CMK (cell line): Measurements from ENCODE around the gene MCMBP.
"Not testable (repeated sequence)": the region's sequence is repeated elsewhere in the genome, so short reads cannot be mapped to it uniquely, and the experiment has no call there.

Experiments
- DNase-seq: peaks from one replicate; pipeline ENCODE4 v3.0.0-alpha.2; 2010; ENCODE audit warnings: low read depth

MCMBP gene, protein sequence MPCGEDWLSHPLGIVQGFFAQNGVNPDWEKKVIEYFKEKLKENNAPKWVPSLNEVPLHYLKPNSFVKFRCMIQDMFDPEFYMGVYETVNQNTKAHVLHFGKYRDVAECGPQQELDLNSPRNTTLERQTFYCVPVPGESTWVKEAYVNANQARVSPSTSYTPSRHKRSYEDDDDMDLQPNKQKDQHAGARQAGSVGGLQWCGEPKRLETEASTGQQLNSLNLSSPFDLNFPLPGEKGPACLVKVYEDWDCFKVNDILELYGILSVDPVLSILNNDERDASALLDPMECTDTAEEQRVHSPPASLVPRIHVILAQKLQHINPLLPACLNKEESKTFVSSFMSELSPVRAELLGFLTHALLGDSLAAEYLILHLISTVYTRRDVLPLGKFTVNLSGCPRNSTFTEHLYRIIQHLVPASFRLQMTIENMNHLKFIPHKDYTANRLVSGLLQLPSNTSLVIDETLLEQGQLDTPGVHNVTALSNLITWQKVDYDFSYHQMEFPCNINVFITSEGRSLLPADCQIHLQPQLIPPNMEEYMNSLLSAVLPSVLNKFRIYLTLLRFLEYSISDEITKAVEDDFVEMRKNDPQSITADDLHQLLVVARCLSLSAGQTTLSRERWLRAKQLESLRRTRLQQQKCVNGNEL

DNA sequence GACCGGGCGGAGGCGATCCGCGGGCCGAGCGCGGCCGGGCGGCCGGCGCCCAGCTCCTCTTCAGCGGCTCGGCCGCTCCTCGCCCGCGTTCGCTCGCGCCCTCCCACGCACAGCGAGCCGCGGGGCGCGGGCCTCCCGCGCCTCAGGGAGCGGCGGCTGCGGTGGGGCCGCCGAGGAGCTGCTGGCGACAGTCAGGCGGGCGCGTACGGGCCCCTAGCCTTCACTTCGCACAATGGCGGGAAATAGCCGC is at the start of gene MCMBP:
TSS of gene MCMBP (minus strand) at position 234 of the 250 bp plus-strand sequence. CDS start 259 bp downstream, outside the sequence.
- DNase-seq: no peak

DNA sequence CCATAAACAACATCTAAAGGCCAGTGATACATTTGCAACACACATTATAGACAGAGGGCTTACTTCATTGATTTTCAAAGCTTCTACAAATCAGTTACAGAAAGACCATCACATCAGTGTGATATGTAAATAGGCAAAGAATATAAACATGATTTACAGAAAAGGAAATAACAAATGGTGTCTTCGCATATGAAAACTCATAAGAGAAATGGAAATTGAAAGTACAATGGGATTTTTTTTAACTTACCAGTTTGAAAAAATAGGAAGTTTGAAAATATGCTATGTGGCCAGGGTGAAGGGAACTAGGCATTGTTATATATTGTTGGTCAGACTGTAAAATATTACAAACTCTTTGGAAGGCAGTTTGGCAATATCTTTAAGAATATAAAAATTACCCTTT is 47.2 kb upstream of the MCMBP start:
- no peak for DNase-seq

DNA sequence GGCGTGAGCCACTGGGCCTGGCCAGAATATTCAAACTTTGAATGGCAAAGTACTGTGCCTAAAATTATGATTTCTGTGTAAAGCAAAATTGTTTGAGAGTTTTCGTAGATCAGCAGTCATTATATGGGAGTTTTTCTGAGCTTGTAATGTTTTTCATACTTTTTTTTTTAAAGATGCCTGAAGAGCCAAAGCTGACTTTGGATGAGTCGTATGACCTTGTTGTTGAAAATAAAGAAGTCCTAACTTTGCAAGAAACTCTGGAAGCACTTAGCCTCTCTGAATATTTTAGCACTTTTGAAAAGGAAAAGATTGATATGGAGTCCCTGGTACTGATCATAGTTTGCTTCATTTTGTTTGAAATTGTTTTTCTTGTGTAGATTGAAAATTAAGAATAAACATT is 46.6 kb upstream of the MCMBP start:
- DNase-seq: no peak

DNA sequence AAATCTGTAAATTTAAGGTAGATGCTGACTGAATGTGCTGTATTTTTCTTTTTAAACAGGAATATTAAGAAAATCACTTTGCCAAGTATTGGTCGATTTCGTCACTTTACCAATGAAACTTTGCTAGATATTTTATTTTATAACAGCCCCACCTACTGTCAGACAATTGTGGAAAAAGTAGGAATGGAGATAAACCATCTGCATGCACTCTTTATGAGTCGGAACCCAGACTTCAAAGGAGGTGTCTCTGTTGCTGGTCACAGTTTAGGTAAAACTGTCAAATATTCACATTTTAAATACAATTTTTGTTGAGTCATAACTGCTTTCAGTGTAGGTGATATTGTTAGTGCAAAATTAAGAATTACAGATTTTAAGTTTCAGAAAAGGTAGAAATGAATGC is 45.1 kb upstream of the MCMBP start:
- DNase-seq: no peak

DNA sequence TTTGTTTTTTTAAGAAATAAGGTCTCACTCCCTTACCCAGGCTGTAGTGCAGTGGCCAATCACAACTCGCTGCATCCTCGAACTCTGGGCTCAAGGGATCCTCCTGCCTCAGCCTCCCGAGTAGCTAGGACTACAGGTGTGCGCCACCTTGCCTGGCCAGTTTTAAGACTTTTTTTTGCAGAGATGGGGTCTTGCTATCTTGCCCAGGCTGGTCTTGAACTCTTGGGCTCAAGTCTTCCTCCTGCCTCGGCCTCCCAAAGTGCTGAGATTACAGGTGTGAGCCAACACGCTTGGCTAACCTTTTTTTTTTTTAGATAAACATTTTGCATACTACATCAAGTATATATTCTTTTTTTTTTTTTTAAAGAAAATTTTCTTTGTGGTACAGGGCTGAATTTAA is 38.0 kb upstream of the MCMBP start:
- no peak for DNase-seq

DNA sequence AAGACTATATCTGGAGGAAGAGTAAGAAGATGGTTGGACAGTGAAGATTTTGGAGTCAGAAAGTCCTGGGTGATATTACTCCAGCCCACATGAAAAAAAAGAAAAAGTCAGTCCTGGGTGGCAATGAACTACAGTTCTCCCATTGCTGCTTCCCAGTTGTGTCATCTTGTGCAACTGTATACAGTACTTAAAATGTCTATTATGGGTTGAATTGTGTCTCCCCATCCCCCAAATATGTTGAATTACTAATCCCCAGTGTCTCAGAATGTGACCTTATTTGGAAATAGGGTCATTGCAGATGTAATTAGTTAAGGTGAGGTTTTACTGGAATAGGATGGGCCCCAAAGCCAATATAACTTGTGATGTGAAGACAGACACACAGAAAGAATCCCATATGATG is 35.5 kb upstream of the MCMBP start:
- no peak for DNase-seq

DNA sequence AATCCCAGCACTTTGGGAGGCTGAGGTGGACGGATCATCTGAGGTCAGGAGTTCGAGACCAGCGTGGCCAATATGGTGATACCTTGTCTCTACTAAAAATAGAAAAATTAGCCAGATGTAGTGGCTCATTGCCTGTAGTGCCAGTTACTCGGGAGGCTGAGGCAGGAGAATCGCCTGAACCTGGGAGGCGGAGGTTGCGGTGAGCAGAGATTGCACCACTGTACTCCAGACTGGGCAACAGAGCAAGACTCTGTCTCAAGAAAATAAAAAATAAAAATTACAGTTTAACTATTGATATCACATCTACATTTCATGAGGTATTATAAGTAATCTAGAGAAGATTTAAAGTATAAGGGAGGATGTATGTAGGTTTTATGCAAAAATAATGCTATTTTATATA is 35.1 kb upstream of the MCMBP start:
- not testable (repeated sequence) for DNase-seq

DNA sequence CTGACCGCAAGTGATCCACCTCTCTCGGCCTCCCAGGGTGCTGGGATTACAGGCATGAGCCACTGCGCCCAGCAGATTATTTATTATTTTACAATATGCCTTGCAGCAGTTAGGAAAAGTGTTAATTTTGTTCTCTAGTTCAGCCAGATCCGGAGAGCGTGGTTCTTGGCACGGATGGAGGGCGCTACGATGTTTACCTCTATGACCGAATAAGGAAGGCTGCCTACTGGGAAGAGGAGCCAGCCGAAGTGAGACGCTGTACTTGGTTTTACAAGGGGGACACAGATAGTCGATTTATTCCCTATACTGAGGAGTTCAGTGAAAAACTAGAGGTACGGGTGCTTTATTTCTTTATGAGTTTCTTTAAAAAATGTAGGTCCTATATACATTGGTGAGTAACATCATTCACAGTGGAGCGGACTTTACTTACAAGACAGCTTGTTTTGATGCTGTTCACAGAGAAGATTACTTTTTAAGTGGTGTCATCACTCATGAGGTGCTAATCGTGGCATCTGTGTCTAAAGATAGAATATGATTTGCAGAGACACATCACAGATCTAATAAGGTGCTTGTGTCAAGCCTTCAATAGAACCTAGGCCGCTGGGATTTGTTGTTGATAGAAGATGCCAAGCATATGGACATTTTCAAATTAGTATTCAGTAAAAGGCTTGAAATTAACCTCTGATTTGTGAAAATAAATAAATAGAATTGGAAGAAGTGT is 31.5 kb upstream of the MCMBP start:
- no peak for DNase-seq

DNA sequence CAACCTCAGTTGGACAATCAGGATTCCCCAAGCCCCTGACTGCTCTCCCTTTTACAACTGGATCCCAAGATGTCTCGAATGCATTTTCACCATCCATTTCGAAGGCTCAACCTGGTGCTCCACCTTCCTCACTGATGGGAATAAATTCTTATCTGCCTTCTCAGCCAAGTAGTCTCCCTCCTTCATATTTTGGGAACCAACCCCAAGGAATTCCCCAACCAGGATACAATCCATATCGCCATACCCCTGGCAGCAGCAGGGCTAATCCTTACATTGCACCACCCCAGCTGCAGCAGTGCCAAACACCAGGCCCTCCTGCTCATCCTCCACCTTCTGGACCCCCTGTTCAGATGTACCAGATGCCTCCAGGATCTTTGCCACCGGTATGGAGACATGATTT is 25.9 kb upstream of the MCMBP start:
- DNase-seq: no peak

DNA sequence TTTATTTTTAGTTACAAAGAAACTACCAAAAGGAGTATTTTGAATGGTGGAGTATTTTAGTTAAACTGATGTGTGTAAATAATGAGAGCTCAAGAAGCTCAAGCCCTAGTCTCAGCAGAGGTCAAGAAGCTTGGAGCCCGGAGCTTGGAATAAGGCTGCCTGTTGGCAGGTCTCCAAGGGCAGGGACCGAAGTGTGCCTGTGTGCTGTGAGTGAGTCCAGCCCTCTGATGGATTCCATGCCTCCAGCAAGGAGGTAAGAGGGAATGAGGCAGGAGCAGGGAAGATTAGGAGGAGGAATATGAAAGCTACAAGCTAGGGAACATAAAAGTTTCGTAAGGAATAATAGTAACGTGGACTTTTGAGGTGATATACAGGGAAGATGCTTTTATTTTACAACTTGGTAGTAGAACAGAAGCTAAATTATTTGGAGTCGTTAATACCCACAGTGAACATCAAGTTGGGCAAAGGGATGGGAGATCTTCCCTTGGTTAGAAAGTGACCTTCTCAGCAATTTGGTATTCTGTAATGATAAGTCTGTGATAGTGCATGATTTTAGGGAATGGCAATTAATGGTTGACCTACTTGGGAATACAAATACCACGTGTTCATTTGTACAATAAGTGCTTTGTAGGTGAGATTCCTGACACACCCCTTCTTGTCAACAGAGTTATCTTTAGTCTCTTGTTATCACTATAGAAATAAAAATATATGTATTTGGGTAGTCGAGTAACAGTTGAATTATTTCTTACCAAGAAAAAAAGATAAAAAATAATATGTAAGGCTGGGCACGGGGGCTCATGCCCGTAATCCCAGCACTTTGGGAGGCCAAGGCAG is 24.5 kb upstream of the MCMBP start:
- DNase-seq: no peak

DNA sequence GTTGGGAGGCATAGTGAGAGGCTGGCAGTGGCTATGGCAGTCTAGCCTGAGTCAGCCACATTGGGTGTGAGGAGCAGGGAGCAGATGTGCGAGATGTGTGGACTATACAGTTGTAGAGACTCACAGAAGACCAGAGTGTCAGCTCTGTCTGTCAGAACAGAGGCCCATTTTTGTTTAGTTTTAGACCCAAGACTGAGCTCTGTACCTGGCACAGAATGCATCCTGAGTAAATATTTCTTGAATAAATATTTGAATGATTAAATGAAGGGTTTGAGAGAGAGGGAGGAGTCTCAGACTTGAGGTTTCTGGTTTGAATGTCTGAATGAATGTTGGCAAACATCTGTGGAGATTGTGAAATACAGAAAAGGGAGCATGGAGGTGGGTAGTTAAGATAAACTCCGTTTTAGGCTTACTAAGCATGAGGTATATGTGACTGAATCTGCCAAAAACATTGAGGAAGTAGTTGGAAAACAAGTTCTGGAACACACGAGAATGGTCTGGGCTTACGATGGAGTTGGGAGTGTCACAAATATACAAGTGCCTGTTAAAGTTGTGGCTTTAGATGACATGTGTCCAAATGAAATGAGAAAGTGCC is 23.5 kb upstream of the MCMBP start:
- no peak for DNase-seq

DNA sequence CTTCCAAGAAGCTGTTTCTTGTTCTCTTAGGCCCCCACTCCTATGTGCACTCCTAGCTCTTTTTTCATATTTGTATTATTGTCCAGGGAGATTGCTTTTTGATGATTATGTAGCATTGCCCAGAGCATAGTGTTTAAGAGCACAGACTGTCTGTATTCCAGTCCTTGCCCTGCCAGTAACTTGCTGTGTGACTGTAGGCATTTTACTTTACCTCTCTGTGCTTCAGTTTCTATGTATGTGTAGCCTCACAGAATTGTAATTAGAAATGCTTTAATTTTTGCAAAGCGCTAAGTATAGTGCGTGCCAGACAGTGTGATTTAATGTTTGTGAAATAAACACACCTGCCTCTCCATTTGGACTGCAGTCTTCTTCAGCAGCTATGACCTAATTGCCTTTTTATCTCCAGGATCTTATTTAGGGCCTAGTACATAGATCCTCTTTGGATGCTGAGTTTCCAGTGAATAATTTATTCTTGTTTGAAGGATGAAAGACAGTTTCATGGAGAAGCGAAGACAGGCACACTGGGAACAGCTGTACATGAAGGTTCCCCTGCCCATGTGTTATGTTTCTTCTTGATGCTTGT is 21.3 kb upstream of the MCMBP start:
- DNase-seq: no peak

DNA sequence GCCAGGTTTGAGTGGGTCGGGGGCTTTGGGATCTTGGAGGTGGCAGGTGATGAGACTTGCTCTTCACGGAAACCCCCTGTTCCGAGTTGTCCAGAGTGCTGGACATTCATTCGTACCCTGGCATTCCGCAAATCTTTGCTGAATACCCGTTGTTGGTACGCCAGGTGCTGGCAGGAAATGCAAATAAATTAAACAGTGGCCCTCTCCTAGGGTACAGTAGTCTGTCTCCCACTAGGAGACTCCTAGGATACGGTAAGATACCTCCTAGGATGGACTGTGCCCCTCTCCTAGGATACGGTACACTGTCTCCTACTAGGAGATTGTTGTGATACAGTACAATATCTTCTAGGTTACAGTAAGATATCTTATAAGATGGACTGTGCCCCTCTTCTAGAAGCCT is 20.4 kb upstream of the MCMBP start:
- no peak for DNase-seq

DNA sequence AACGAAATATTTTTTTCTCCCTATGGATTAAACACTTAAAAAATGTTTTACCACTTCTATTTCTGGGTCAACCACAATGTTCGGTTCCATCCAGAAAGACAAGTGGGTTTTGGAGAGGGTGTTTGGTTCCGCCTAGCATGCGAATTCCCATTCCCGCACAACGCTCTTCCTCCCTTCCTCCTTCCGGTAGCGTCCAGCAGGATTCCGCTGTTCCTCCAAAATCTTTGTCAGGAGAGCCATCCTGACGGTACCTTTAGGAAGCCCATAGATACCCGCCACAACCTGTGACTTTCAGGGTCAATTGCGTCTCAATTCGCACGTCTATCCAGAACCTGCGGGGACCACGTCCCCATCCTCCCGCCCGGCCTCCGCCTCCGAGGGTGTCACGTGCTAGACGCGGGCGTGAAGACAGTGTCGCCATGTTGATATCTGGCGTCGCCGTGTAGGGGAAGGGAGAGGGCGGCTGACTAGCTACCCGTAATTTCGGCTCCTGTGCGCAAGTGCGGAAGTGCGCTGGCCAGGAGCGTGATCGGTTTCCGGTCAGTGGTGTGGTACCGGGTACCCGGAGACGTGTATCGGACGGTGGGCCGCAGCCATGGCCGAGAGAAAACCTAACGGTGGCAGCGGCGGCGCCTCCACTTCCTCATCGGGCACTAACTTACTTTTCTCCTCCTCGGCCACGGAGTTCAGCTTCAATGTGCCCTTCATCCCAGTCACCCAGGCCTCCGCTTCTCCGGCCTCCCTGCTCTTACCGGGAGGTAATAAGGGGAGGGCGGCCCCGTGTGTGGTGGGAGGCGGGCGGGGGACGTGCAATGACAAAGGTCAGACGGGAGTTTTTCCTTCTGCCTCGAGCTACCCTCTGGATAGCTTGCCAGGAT is 19.8 kb upstream of the MCMBP start, which contains the start of gene SEC23IP:
TSS of gene SEC23IP (plus strand) at position 543 of the 878 bp plus-strand sequence. CDS start at position 596, 53 bp downstream.
- peak; percentile 75 for DNase-seq

DNA sequence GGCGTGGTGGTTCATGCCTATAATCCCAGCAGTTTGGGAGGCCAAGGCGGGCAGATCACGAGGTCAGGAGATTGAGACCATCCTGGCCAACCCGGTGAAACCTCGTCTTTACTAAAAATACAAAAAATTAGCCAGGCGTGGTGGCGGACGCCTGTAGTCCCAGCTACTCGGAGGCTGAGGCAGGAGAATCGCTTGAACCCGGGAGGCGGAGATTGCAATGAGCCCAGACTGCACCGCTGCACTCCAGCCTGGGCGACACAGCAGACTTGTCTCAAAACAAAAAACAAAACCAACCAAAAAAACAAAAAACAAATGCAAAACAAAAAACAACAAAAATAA is 19.2 kb upstream of the MCMBP start:
- not testable (repeated sequence) for DNase-seq

DNA sequence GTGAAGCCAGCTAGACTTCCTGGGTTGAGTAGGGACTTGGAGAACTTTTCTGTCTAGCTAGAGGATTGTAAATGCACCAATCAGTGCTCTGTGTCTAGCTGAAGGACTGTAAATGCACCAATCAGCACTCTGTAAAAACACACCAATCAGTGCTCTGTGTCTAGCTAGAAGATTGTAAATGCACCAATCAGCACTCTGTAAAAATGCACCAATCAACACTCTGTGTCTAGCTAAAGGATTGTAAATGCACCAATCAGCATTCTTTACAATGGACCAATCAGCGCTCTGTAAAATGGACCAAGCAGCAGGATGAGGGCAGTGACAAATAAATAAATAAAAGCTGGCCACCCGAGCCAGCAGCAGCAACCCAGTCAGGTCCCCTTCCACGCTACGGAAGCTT is 17.7 kb upstream of the MCMBP start:
- not testable (repeated sequence) for DNase-seq

DNA sequence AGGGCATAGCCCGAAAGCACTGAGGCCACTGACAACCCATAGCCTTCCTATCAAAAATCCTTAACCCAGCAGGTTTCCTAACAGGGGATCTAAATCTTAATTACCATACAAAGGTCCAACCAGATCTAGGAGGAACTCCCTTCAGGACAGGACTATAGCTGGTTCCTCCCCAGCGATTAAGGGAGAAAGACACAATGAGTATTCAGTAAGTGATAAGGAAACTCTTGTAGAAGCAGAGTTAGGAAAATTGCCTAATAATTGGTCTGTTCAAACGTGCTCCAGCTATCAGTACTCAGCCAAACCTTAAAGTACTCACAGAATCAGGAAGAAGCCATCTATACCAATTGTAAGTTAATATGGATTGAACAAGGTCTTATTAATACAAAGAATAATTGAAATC is 16.6 kb upstream of the MCMBP start:
- DNase-seq: not testable (repeated sequence)

DNA sequence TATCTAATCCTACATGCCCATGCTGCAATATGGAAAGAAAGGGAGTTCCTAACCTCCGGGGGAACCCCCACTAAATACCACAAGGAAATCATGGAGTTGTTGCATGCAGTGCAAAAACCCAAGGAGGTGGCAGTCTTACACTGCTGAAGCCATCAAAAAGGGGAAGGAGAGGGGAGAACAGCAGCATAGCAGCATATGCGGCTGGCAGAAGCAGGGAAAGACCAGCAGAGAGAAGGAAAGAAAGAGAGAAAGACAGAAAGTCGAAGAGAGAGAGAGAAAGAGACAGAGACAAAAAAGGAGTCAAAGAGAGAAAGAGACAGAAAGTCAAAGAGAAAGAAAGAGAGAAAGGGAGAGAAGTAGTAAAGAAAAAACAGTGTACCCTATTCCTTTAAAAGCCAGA is 16.1 kb upstream of the MCMBP start:
- not testable (repeated sequence) for DNase-seq

DNA sequence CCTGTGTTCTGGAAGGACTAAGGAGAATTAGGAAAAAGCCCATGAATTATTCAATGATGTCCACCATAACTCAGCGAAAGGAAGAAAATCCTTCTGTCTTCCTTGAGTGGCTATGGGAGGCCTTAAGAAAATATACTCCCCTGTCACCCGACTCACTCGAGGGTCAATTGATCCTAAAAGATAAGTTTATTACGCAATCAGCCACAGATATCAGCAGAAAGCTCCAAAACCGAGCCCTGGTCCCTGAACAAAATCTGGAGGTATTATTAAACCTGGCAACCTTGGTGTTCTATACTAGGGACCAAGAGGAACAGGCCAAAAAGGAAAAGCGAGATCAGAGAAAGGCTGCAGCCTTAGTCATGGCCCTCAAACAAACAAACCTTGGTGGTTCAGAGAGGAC is 13.4 kb upstream of the MCMBP start:
- not testable (repeated sequence) for DNase-seq

DNA sequence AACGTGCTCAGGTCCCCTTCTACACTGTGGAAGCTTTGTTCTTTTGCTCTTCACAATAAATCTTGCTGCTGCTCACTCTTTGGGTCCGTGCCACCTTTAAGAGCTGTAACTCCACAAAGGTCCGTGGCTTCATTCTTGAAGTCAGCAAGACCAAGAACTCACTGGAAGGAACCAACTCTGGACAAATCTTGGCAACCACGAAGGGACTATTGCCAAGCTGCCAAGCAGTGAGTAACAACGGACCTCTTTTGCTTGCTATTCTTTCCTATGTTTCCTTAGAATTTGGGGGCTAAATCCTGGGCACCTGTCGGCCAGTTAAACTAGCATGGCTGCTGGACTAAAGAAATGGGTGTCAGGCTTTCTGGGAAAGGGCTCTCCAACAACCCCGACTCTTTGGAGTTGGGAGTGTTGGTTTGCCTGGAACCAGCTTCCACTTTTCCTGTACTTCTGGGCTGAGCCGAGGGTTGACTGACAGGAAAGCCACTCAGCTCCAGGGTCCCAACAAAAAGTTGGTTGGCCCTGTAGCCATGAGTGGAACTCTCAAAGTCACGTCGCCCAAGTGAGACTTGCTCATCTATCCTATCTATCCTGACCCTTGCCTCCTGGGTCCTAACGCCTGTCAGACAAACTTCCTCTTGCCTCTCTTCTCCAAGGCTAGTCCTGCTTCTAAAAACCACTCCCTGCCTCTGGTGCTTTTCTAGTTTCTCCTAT is 11.4 kb upstream of the MCMBP start:
- not testable (repeated sequence) for DNase-seq
